A549 (cell line): Measurements from ENCODE around the gene ROR2.

Experiments
- CTCF ChIP-seq: fragments of >200 bp; sonication (Bioruptor Twin); formaldehyde crosslinking; IDR thresholded peaks from 3 replicates; pipeline ENCODE4 v1.5.1; 2016
- PHF8 ChIP-seq: fragments of 200-600 bp; sonication (generic); IDR thresholded peaks from 2 replicates; pipeline ENCODE4 v1.6.1; 2016; ENCODE audit warnings: low read depth, mild to moderate bottlenecking, antibody characterized with exemption, moderate library complexity, borderline replicate concordance
- RCOR1 ChIP-seq: fragments of 150-350 bp; IDR thresholded peaks from 2 replicates; pipeline ENCODE4 v1.6.1; 2014; ENCODE audit warnings: antibody characterized with exemption, low read length, low read depth

GRCh38 chr9:91900797-91901177 lies 49.2 kb downstream of the ROR2 start:
- TF ChIP-seq CTCF (no peak), RCOR1 (no peak), PHF8 (no peak)
